Psoas muscle (tissue), 8 donors: ENCODE data around the gene SOS1. TPM values are rescaled to one million over a fixed set of nuclear protein-coding genes. Genes with fewer than 3 reads are reported as not detected.
A peak's percentile ranks its signal among the peaks of the same experiment; 100 is the strongest.

ENCODE experiments used
- ATAC-seq, 4 donors: fragments of 200-7000 bp; cut with Tn5 transposase; one replicate each; pipeline ENCODE4 v1.9.1; 2020; ENCODE audit warnings: moderate library complexity in 3 of 4, mild to moderate bottlenecking in 2 of 4
- DNase-seq, 2 donors: peaks; one replicate each; pipeline ENCODE4 v3.0.0-alpha.2; 2020
- H3K27ac ChIP-seq: fragments of 200-600 bp; one replicate; pipeline ENCODE4 v1.8.0; 2022
- H3K27me3 ChIP-seq, 3 donors: fragments of 200-600 bp in 1 of 3; one replicate each; pipeline versions ENCODE4 v1.6.1 to v1.8.0; 2013 to 2022; ENCODE audit warnings: low read length in 2 of 3, mild to moderate bottlenecking in 2 of 3, moderate library complexity in 1 of 3; ENCODE audit not compliant: insufficient read depth in 3 of 3
- H3K36me3 ChIP-seq, 2 donors: fragments of 200-600 bp in 1 of 2; one replicate each; pipeline versions ENCODE4 v1.6.1 to v1.8.0; 2013 to 2022; ENCODE audit warnings: low read depth in 1 of 2, mild to moderate bottlenecking in 1 of 2, moderate library complexity in 1 of 2; ENCODE audit not compliant: insufficient read depth in 1 of 2
- H3K4me1 ChIP-seq: fragments of 200-600 bp; one replicate; pipeline ENCODE4 v1.8.0; 2022
- H3K4me3 ChIP-seq: fragments of 200-600 bp; one replicate; pipeline ENCODE4 v1.8.0; 2022; ENCODE audit warnings: mild to moderate bottlenecking
- H3K9me3 ChIP-seq: fragments of 200-600 bp; one replicate; pipeline ENCODE4 v1.8.0; 2022
- WGBS, 3 donors: extraction: QIAGEN DNeasy Blood & Tissue Kit; methylation state at CpG; one replicate each; pipeline versions ENCODE4 v1.1.6 to v1.1.7; 2013; 5-methylcytosine and 5-hydroxymethylcytosine counted together
- intact Hi-C, 2 donors: fragments of 100-400 bp; cut with DNase I; formaldehyde crosslinking; loops; one replicate each; pipeline versions ENCODE4 v1.11.0 to v1.14.2; 2022
- polyA plus RNA-seq, 3 donors: library from polyadenylated mRNA; stranded (reverse); fragments of 200-250 nt; gene quantifications; one replicate each; pipeline ENCODE4 v1.2.3, GENCODE V29; 2013
- total RNA-seq, 4 donors: library from RNA; stranded (reverse); fragmentation: NEBNext Ultra II Directional in 2 of 4; extraction: Animal tissue kit (Norgen Biotek cat#: 25700) in 2 of 4; gene quantifications; one replicate each; pipeline versions ENCODE4 v1.2.1 to v1.2.4, GENCODE V29; 2021 to 2023
- TF ChIP-seq, protein P1 (sequence below): fragments of 200-600 bp; IDR thresholded peaks from one replicate; pipeline ENCODE4 v1.8.0; 2022; ENCODE audit warnings: antibody characterized with exemption
- donor health status: healthy with polysubstance abuse.
- donor health status: DM: no; HTN: no; CAD: no; lungs with moderate emphysema.
- donor health status: Bipolar disorder and iron deficiency.
- donor health status: healthy.
- donor health status: DM: yes; HTN: yes; CAD: no.
- donor health status: DM: no; HTN: no; CAD: no.
- donor health status: DM: no; HTN: no; CAD: no.
- donor health status: DM: yes; HTN: yes; CAD: no.

Gene SOS1
- total and polyA plus RNA-seq, 7 donors: 4.9 to 35.7 (median 25.4) TPM

DNA sequence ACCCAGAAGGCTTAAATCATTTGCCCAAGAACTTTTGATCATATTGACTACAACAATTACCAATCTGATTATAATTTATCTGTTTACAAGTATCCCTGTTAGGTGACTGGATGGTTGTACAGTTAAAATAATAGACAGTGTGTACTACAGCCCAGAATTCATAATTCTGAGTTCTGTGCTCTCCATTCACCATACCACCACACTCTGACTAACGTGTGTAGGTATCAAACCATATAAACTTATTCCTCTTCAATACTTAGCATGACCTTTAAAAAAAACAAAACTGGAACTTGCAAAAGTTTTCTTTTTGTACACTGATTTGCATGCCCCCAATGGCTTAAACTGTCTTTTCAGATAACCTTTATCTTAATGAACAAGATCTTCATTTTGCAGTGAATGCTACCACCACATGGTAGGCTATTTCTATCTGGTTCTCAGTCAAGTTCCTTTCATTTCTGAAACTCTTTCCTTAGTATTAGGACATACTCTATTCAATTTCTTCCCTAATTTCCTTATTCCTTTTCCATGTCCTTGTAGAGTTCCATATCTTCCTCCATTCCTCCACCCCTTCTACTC is 50.9 kb downstream of the SOS1 start:
- H3K36me3 ChIP-seq: peaks cover 0 to 21% of the 10 kb centered on the region in 2 donors
- H3K27me3 ChIP-seq: no peaks in the 10 kb centered on the region
- no peak for DNase-seq
- 92 to 100% (median 93%) methylated on average over 1 of the region's 1 CpG for WGBS, 3 donors
- no peak for ATAC-seq
- H3K9me3 ChIP-seq: no peaks in the 10 kb centered on the region
- peaks cover 18% of the 10 kb centered on the region for H3K4me1 ChIP-seq
- intact Hi-C loops: loop anchor here in 1 of 2 donors (5.0 kb wide), 1 partner anchor 37 kb away; no protein-coding TSS in a partner anchor
- H3K4me3 ChIP-seq: no peak overlapping the region
- TF ChIP-seq, protein P1, sequence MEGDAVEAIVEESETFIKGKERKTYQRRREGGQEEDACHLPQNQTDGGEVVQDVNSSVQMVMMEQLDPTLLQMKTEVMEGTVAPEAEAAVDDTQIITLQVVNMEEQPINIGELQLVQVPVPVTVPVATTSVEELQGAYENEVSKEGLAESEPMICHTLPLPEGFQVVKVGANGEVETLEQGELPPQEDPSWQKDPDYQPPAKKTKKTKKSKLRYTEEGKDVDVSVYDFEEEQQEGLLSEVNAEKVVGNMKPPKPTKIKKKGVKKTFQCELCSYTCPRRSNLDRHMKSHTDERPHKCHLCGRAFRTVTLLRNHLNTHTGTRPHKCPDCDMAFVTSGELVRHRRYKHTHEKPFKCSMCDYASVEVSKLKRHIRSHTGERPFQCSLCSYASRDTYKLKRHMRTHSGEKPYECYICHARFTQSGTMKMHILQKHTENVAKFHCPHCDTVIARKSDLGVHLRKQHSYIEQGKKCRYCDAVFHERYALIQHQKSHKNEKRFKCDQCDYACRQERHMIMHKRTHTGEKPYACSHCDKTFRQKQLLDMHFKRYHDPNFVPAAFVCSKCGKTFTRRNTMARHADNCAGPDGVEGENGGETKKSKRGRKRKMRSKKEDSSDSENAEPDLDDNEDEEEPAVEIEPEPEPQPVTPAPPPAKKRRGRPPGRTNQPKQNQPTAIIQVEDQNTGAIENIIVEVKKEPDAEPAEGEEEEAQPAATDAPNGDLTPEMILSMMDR: no peak
- H3K27ac ChIP-seq: no peak overlapping the region

GRCh38 chr2:39069136-39069515 is 51.7 kb downstream of the SOS1 start:
- no peak overlapping the region for H3K4me3 ChIP-seq
- WGBS, 3 donors: 81 to 87% (median 81%) methylated on average over 3 of the region's 3 CpGs
- H3K36me3 ChIP-seq: peaks cover 0 to 21% of the 10 kb centered on the region in 2 donors
- DNase-seq: no peak
- intact Hi-C loops: loop anchor here in 1 of 2 donors (5.0 kb wide), 1 partner anchor 38 kb away; no protein-coding TSS in a partner anchor
- TF ChIP-seq, protein P1: no peak
- peak in 1 of 4 donors; percentile 49 for ATAC-seq
- H3K27ac ChIP-seq: no peak overlapping the region
- H3K9me3 ChIP-seq: no peaks in the 10 kb centered on the region
- H3K27me3 ChIP-seq: no peaks in the 10 kb centered on the region
- peaks cover 18% of the 10 kb centered on the region for H3K4me1 ChIP-seq

DNA sequence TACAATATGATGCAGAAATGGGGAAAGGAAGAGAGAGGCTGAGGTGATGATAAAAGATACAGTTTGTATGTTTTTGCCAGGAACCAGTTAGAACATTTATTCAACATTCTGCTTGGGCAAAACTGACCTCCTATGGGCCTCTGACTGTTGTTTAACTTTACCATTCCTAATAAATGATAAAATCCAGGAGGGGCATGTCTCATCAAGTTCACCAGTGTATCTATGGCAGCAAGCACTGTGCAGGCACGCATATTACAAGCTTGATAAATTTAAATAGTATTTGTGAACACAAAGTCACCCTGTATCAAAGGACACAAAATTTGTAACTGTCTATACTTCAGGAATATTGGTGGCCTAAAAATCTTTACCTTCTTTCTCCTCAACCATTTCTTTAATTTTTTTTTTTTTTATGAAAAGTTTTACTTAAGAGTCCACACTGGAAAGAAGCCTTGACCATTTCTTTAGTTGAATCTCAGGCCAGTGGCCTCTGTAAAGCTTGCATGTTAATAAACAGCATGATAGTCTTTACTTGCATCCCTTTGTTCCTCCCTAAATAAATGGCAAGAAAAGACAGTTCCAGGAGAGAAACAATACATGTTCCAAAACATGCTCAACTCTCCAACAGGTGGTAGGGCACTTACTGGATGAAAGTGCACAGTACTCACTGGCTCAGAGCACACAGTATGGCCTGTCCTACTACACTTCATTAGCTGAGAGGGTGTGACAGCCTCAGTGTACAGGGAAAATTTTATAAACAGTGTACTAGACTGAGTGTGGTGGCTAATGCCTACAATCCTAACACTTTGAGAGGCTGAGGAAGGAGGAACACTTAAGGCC is 52.3 kb downstream of the SOS1 start:
- peak in 1 of 4 donors; percentile 20 for ATAC-seq
- WGBS, 3 donors: 90 to 92% (median 90%) methylated on average over 1 of the region's 1 CpG

DNA sequence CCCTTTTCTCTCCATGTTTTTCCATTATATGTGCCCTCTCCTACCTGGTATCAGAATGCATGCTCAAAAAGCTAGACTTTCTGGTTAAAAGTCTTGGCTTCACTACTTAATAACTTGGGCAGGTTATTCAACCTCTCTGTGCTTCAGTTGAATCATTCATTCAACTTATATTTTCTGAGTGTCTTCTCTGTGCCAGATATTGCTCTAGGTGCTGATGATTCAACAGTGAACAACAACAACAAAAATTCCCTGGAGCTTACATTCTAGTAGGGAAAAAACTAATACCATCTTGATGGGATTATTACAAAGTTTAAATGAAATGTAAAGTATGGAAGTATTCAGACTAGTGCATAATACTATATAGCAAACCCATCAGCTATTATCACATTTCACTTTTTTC is 55.2 kb downstream of the SOS1 start:
- no peaks in the 10 kb centered on the region for H3K27me3 ChIP-seq
- no peak overlapping the region for H3K27ac ChIP-seq
- H3K9me3 ChIP-seq: no peaks in the 10 kb centered on the region
- intact Hi-C loops: loop anchor here in 1 of 2 donors (5.0 kb wide), 1 partner anchor 42 kb away; no protein-coding TSS in a partner anchor
- H3K4me1 ChIP-seq: no peaks in the 10 kb centered on the region
- TF ChIP-seq, protein P1: no peak
- H3K36me3 ChIP-seq: peaks cover 0 to 21% of the 10 kb centered on the region in 2 donors
- DNase-seq (no peak), ATAC-seq (no peak)
- H3K4me3 ChIP-seq: no peak overlapping the region

More for the DNA sequence above, 52.3 kb downstream of the SOS1 start:
- DNase-seq: no peak
- intact Hi-C loops: loop anchor here in 1 of 2 donors (5.0 kb wide), 1 partner anchor 39 kb away; no protein-coding TSS in a partner anchor
- Histone ChIP-seq H3K27ac (no peak overlapping the region), H3K4me3 (no peak overlapping the region), H3K27me3 (no peaks in the 10 kb centered on the region), H3K4me1 (peaks cover 14% of the 10 kb centered on the region), H3K36me3 (peaks cover 0 to 21% of the 10 kb centered on the region in 2 donors), H3K9me3 (no peaks in the 10 kb centered on the region)
- TF ChIP-seq, protein P1: no peak
